Uterus (tissue), 4 donors: Measurements from ENCODE around the gene GMDS. TPM values are rescaled to one million over a fixed set of nuclear protein-coding genes. Genes with fewer than 3 reads are reported as not detected.

Source experiments
- DNase-seq, 2 donors: peaks; one replicate each; pipeline ENCODE4 v3.0.0-alpha.2; 2019 to 2020
- H3K27ac ChIP-seq, 2 donors: fragments of 200-600 bp; sonication (generic); 1 replicate in 1 of 2; 2 replicates in 1 of 2; pipeline ENCODE4 v1.5.1; 2016 to 2018
- H3K27me3 ChIP-seq, 2 donors: fragments of 200-600 bp; sonication (generic); one replicate each; pipeline ENCODE4 v1.5.1; 2018 to 2019; ENCODE audit warnings: control low read depth in 1 of 2
- H3K36me3 ChIP-seq, 2 donors: fragments of 200-600 bp; sonication (generic); one replicate each; pipeline ENCODE4 v1.5.1; 2019; ENCODE audit warnings: control low read depth in 1 of 2
- H3K4me1 ChIP-seq, 2 donors: fragments of 200-600 bp; sonication (generic); one replicate each; pipeline ENCODE4 v1.5.1; 2018 to 2019; ENCODE audit warnings: control low read depth in 1 of 2
- H3K4me3 ChIP-seq, 2 donors: fragments of 200-600 bp; sonication (generic); 1 replicate in 1 of 2; 2 replicates in 1 of 2; pipeline ENCODE4 v1.5.1; 2018 to 2019; ENCODE audit warnings: mild to moderate bottlenecking in 1 of 2
- H3K9me3 ChIP-seq, 2 donors: fragments of 200-600 bp; sonication (generic); one replicate each; pipeline ENCODE4 v1.5.1; 2019; ENCODE audit warnings: control low read depth in 1 of 2
- POLR2A ChIP-seq, 2 donors: fragments of 450-650 bp; IDR thresholded peaks; one replicate each; pipeline ENCODE4 v1.6.1; 2016; ENCODE audit warnings: antibody characterized with exemption in 2 of 2, mild to moderate bottlenecking in 1 of 2, moderate library complexity in 1 of 2
- intact Hi-C: fragments of 100-400 bp; cut with DNase I; formaldehyde crosslinking; loops from one replicate; pipeline ENCODE4 v1.15.1; 2023; ENCODE audit warnings: low total_unique reads
- total RNA-seq, 4 donors: library from RNA; depleted of rRNA in 3 of 4; stranded (reverse); fragments of >200 nt in 3 of 4; gene quantifications; one replicate each; pipeline versions ENCODE4 v1.1.0 to v1.2.4, GENCODE V29; 2014 to 2023
- TF ChIP-seq, protein P1 (sequence below), 4 experiments: fragments of 200-600 bp in 2 of 4; fragments of 450-650 bp in 2 of 4; sonication (generic) in 2 of 4; IDR thresholded peaks; one replicate each; pipeline ENCODE4 v1.5.1; 2016 to 2019; ENCODE audit warnings: antibody characterized with exemption in 4 of 4, mild to moderate bottlenecking in 2 of 4, moderate library complexity in 1 of 4
- donor health status: DM: yes; HTN: yes; CAD: no.

Gene GMDS
- total RNA-seq, 4 donors from 2014 or later: 5.3 to 17.4 (median 12.9) TPM

DNA sequence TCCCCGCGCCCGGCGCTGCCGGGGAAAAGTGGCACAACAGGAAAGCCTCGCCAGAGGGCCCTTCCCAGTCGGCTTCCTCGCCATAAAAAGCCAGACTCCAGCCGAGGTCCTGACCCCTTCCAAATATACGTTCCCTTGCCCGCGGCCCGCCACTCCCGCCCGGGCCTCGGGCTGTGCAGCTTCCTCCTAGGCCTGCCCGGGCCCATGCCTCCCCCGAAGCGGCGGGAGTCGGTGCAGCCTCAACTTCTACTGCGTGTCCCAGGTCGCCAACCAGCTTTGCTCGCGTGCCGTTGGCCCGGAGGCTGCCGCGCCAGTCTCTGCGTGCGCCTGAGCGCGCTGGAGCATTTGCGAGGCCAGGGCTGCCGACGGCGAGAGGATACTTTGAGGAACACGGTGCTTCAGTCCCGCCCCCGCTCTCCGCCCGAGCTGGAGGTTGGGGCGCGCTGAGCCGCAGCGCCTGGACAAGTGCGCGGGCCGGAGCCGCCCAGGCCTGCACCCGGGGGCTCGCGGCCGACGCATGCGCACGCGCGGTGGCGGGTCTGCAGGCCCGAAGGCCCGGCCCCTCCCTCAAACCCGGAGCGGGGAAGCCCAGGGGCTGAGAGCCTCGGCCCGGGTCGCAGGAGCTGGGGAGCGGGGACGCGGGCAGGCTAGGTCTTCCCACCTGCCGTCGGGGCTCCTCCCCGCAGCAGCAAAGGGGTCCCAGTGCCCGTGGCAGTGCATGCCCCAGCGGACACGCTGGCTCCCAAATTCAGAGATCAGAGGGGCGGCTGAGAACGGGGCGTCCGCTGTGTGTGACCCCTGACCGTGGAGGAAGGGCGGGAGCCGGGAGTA is 625.5 kb downstream of the GMDS start:
- Histone ChIP-seq H3K27me3 (peaks cover 0 to 25% of the 10 kb centered on the region in 2 donors), H3K4me1 (no peaks in the 10 kb centered on the region), H3K4me3 (no peak overlapping the region), H3K27ac (no peak overlapping the region), H3K36me3 (no peaks in the 10 kb centered on the region), H3K9me3 (no peaks in the 10 kb centered on the region)
- TF ChIP-seq POLR2A (IDR thresholded peaks at IDR 0.05): no peak
- TF ChIP-seq, protein P1, sequence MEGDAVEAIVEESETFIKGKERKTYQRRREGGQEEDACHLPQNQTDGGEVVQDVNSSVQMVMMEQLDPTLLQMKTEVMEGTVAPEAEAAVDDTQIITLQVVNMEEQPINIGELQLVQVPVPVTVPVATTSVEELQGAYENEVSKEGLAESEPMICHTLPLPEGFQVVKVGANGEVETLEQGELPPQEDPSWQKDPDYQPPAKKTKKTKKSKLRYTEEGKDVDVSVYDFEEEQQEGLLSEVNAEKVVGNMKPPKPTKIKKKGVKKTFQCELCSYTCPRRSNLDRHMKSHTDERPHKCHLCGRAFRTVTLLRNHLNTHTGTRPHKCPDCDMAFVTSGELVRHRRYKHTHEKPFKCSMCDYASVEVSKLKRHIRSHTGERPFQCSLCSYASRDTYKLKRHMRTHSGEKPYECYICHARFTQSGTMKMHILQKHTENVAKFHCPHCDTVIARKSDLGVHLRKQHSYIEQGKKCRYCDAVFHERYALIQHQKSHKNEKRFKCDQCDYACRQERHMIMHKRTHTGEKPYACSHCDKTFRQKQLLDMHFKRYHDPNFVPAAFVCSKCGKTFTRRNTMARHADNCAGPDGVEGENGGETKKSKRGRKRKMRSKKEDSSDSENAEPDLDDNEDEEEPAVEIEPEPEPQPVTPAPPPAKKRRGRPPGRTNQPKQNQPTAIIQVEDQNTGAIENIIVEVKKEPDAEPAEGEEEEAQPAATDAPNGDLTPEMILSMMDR (IDR thresholded peaks at IDR 0.05): no peak
- no peak for DNase-seq
- intact Hi-C loops: no loop called here

DNA sequence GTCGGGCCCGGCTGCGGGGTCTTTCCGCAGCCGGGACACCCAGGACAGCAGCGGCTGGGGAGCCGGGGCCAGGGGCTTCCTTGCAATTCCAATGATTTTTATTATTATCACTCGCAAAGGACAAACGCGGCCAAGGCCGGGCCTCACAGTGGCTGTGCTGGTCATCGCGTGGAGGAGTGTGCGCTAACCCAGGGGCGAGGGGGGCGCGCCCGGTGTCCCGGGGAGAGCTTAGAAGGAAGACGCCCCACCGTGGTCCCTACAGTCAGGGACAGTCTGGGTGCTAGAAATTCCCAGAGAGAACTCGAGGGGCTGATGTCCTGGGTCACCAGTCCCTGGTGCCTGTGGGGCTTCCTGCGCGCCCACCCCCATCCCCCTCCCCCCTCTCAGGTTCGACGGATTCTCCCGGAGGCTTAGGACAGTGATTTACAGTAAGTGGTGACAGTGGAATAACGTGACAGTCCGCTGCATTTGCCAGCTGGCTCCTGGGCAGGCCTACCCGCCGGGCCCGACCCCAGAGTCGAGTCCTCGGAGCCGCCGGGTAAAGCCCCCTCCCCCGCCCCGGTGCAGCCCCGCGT is 626.2 kb downstream of the GMDS start:
- intact Hi-C loops: no loop called here
- no peak for DNase-seq

DNA sequence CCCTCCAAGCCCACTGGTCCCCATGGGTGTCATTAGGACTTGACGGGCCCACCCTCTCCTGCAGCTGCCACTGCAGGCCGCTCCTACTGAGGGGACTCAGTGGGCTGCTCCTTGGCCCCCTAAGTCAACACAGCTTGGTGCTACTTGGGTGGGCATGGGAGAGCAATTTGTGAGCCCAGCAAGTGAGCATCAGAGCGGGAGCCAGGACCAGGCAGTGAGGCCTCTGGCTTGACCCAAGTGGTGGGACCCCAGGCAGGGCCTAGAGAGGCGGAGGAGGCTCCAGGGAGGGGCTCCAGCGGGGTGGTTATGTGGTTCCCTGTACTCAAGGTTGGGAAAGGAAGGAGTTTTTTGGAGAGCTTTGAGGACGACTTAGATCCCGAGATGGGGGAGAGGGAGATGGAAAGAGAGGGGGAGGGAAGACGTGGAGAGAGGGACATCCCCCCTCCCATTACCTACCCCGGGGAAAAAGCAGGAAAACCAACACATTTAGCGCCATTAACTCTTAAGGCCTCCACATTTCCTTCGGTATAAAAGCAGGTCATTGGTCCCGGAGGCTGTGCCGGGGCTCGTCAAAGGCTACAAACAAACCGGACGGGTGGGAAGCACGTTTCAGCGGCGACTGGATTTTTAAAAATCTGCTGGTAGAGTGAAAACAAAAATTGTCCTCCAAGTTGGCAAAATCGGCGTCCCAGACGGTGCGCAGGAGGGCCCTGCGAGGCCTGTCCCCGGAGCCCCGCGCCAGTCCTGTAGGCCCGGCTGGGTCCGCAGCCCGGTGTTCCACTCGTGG is 626.9 kb downstream of the GMDS start:
- H3K36me3 ChIP-seq: no peaks in the 10 kb centered on the region
- no peaks in the 10 kb centered on the region for H3K9me3 ChIP-seq
- no peak overlapping the region for H3K4me3 ChIP-seq
- intact Hi-C loops: no loop called here
- H3K27ac ChIP-seq: no peak overlapping the region
- H3K4me1 ChIP-seq: no peaks in the 10 kb centered on the region
- DNase-seq: no peak
- peaks cover 10 to 34% of the 10 kb centered on the region in 2 donors for H3K27me3 ChIP-seq
- TF ChIP-seq, protein P1 (IDR thresholded peaks at IDR 0.05): no peak
- TF ChIP-seq POLR2A (IDR thresholded peaks at IDR 0.05): no peak

More for the DNA sequence above, 626.2 kb downstream of the GMDS start:
- Histone ChIP-seq H3K4me3 (no peak overlapping the region), H3K4me1 (no peaks in the 10 kb centered on the region), H3K27ac (no peak overlapping the region), H3K9me3 (no peaks in the 10 kb centered on the region), H3K36me3 (no peaks in the 10 kb centered on the region), H3K27me3 (peaks cover 4 to 27% of the 10 kb centered on the region in 2 donors)
- no peak for TF ChIP-seq POLR2A (IDR thresholded peaks at IDR 0.05)
- TF ChIP-seq, protein P1 (IDR thresholded peaks at IDR 0.05): no peak

DNA sequence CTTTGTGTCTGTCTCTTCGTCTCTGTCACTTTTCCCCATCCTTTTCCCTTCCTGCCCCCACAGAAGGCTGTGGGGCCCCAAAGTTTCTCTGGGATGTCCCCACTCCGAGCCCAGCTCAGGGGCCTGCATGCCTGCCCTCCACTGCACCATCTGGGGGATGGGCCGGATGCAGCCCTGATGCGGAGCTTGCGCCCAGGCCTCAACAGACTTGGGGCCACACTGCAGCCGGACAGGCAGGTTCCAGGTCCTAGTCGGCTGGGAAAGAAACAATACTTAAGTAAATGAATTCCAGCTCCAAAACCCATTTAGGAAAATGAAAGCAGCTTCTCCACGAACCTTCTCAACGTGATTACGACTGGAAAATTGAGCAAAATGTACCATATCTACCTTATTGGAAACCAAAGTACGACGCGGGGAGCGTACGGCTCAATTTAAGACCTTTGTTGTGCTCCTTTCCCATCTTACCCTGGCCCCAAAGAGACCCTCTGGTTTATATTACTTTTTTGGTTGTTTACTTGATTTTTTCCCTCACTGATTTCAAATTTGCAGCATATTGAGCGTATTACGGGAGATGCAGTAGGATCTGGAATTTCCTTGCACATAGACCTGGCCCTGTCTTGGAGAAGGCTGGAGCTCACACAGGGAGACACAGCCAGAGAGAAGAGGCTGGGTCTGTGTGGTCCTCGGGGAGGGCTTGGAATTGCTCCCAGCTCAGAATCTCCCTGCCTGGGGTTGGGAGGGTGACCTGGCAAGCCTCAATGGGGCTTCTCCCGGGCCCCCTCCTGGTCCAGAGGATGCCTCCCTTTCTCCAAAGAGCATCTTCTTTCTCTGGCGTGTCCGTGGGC is 627.7 kb downstream of the GMDS start:
- Histone ChIP-seq H3K9me3 (no peaks in the 10 kb centered on the region), H3K36me3 (no peaks in the 10 kb centered on the region), H3K4me3 (no peak overlapping the region), H3K27ac (no peak overlapping the region), H3K4me1 (no peaks in the 10 kb centered on the region), H3K27me3 (peaks cover 18 to 42% of the 10 kb centered on the region in 2 donors)
- no peak for DNase-seq
- TF ChIP-seq, protein P1 (IDR thresholded peaks at IDR 0.05): no peak
- TF ChIP-seq POLR2A (IDR thresholded peaks at IDR 0.05): no peak
- intact Hi-C loops: no loop called here
